Astrocyte of the hippocampus (primary cell): ENCODE measurements around the gene PCSK9.
A peak's percentile ranks its signal among the peaks of the same experiment; 100 is the strongest.

ENCODE experiments used
- DNase-seq: peaks from one replicate; pipeline ENCODE4 v3.0.0; 2011; ENCODE audit warnings: low read depth, low spot score

Gene PCSK9

DNA sequence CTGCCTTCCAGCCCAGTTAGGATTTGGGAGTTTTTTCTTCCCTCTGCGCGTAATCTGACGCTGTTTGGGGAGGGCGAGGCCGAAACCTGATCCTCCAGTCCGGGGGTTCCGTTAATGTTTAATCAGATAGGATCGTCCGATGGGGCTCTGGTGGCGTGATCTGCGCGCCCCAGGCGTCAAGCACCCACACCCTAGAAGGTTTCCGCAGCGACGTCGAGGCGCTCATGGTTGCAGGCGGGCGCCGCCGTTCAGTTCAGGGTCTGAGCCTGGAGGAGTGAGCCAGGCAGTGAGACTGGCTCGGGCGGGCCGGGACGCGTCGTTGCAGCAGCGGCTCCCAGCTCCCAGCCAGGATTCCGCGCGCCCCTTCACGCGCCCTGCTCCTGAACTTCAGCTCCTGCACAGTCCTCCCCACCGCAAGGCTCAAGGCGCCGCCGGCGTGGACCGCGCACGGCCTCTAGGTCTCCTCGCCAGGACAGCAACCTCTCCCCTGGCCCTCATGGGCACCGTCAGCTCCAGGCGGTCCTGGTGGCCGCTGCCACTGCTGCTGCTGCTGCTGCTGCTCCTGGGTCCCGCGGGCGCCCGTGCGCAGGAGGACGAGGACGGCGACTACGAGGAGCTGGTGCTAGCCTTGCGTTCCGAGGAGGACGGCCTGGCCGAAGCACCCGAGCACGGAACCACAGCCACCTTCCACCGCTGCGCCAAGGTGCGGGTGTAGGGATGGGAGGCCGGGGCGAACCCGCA is at the start of gene PCSK9:
Gene PCSK9, plus strand, starts transcription at position 207 of the 741 bp plus-strand sequence. Its CDS starts 290 bp downstream, at position 497.
- peak; percentile 62 for DNase-seq

- DNase-seq, result peak; percentile 83
Measured at GRCh38 chr1:54989968-54990810, 49.2 kb upstream of the PCSK9 start.

- no peak for DNase-seq
Measured at GRCh38 chr1:54990916-54991315, 48.4 kb upstream of the PCSK9 start.

DNA sequence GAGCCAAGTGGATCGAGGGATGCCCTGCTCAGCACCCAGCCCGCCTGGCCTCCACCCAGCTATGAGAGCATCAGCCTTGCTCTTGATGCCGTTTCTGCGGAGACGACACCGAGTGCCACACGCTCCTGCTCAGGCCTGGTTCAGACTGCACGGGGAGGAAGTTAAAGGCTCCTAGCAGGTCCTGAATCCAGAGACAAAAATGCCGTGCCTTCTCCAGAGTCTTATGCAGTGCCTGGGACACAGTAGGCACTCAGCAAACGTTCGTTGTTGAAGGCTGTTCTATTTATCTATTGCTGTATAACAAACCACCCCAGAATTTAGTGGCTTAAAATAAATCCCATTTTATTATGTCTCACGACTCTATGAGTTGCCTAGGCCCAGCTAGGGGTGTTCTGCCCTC is 47.4 kb upstream of the PCSK9 start:
- no peak for DNase-seq

DNA sequence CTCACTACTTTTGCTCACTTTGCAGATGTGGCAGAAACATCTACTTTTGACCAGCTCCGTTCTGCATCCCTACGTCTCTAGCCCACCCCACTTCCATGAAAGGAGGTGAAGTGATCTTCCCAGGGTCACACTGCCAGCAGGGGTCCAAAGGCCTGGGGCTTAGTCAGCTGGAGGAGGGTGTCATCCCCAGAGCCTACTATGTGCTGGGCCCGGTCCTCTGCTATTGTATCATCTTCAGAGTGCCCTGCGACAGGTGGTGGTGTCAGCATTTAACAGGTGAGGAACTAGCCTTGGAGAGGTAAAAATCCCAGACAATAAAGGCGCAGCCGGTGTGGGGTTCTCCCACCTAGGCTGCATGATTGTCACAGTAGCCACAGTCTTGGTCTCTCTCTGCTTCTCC is 46.2 kb upstream of the PCSK9 start:
- no peak for DNase-seq

- no peak for DNase-seq
Measured at GRCh38 chr1:54994355-54994990, 44.9 kb upstream of the PCSK9 start.

GRCh38 chr1:54995013-54995760 is 44.2 kb upstream of the PCSK9 start:
- no peak for DNase-seq

GRCh38 chr1:54995835-54996234 is 43.5 kb upstream of the PCSK9 start:
- no peak for DNase-seq

GRCh38 chr1:54996359-54996868 is 42.9 kb upstream of the PCSK9 start:
- DNase-seq, result peak; percentile 81

- DNase-seq, result peak; percentile 56
Measured at GRCh38 chr1:54996869-54997710, 42.3 kb upstream of the PCSK9 start.

DNA sequence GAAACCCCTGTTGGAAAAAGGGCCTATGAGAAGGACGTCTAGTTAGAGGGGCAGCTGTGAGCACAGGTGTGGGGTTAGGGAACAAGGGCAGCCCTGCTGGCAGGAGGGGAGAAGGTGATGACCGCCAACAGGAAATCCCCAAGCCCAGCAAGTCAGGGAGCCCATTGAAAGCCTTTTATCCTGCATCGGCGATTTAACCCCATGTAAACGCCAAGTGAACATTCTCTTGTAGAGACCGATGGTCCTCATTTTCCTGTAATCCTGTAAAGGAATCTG is 41.7 kb upstream of the PCSK9 start:
- DNase-seq, result no peak

- DNase-seq, result no peak
Measured at GRCh38 chr1:54998100-54998499, 41.2 kb upstream of the PCSK9 start.

DNA sequence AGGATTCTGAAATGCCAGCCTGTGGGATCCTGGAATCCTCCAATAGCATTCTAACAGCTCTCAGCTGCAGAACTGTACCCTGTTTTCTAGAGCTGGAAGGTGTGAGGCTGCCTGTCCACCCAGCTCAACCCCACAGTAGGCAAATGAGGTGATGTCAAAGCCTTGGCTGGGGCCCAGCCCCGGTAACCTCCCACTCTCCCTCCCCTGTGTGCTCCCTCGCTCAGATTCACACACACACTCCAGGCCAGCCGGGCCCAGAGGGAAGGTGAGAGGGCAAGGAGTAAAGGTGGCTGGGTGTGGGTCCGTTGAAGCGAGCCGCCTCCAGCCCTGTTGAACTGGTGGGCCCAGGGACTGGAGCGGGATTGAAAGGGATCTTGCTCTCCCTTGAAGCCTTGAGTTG is 40.7 kb upstream of the PCSK9 start, which contains the start of gene BSND:
Gene BSND, plus strand, starts transcription at position 257 of the 400 bp plus-strand sequence. CDS start 254 bp downstream, outside the sequence.
- no peak for DNase-seq

GRCh38 chr1:55000110-55001085 is 39.0 kb upstream of the PCSK9 start:
- DNase-seq, result no peak

- DNase-seq, result no peak
Measured at GRCh38 chr1:55001311-55001710, 38.0 kb upstream of the PCSK9 start.

- no peak for DNase-seq
Measured at GRCh38 chr1:55002686-55003085, 36.7 kb upstream of the PCSK9 start.

DNA sequence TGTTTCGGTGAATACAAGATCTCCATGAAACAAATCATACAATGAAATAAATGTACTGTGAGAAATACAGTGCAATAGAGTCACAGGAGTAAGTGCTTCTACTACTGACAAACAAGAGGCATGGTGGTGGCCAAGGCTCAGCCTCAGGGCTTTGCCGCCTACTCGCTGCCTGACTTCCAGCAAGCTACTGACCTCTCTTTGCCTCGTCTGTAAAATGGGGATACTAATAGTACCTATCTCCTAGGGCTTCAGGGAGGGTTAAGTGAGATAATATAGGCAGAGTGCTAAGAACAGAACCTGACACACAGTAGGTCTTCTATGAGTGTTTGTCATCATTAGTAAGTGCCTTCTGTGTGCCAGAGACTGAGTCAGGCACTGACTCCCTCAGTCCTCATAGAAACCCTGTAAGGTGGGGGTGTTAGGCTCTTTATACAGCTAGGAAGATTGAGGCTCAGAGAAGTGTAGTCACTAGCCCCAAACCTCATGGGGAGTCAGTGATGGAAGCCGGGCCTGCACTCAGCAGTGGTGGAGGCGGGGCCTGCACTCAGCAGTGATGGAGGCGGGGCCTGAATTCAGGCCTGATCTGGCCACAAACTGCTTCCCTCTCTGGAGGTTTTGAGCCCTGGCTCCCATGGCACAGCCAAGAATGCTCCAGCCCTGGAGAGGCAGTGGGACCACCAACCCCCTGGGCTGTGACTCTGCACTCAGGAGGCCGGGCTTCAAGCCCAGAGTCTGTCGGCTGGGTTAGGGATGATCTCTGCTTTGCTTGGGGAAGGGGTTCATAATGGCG is 33.8 kb upstream of the PCSK9 start:
- DNase-seq, result no peak

GRCh38 chr1:55006931-55007330 is 32.4 kb upstream of the PCSK9 start:
- DNase-seq, result no peak

DNA sequence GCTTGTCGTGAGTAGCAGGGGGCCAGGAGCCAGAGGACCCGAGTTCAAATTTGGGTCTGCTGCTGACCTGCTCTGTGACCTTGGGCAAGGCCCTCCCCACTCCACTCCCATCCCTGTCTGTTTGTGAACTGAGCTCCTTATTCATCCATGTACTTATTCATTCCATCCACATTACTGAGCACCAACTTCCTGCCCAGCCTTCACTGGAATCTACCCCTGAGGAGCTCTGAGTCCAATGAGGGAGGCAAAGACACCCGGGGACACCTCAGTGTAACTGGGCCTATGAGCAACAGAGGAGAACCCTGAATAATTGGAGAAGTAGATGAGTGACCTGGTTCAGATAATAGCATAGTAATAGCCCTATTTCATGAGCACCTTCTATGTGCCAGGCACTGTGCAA is 31.7 kb upstream of the PCSK9 start:
- DNase-seq, result peak; percentile 61
